ENCODE results near the gene STRN3.

DNA sequence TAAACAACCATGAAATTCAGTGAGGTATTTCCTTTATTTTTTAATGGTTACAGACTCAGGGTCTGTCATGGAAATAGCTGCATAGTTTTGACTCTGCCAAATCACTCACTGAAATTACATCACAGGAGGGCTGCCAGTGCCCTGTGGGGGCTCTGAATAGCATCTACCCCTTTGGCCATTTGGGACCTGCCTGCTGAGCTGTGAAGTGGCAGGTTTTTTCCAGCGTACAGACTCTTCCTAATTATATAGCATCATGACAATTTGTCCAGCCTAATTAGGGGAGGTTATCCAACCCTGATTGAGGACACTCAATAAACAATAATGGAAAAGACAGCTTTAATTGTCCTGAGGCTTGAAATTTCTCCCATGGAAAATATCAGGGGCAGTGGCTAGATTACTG is 153.6 kb downstream of the STRN3 start:
- TF ChIP-seq CTCF (IDR thresholded peaks at IDR 0.05) (no peak), POLR2AphosphoS5 (IDR thresholded peaks at IDR 0.05) (no peak), POLR2A (IDR thresholded peaks at IDR 0.05) (no peak)
